ENCODE data around the gene TBC1D10A.

- TF ChIP-seq CTCF (IDR thresholded peaks at IDR 0.05) (no peak), POLR2A (IDR thresholded peaks at IDR 0.05) (no peak)
These were observed 60.0 kb downstream of the TBC1D10A start, which contains the start of gene OSM for GRCh38 chr22:30266445-30267381.
